GM23248 (cell line): ENCODE measurements around the gene PMS1. TPM values are rescaled to one million over a fixed set of nuclear protein-coding genes. Genes with fewer than 3 reads are reported as not detected.
"Not testable (repeated sequence)": the region's sequence is repeated elsewhere in the genome, so short reads cannot be mapped to it uniquely, and the experiment has no call there.

Source experiments
- DNase-seq: peaks from one replicate; pipeline ENCODE4 v3.0.0-alpha.2; 2015
- H2AFZ ChIP-seq: fragments of 200-600 bp; sonication (generic); 2 replicates; pipeline ENCODE4 v1.6.1; 2016; ENCODE audit warnings: antibody characterized with exemption
- H3F3A ChIP-seq: fragments of 200-600 bp; sonication (generic); 2 replicates; pipeline ENCODE4 v1.6.1; 2016; ENCODE audit warnings: mild to moderate bottlenecking, antibody characterized with exemption, mixed run types; ENCODE audit not compliant: insufficient read depth
- H3K27ac ChIP-seq: fragments of 200-600 bp; sonication (generic); 2 replicates; pipeline ENCODE4 v1.5.1; 2016; ENCODE audit warnings: mild to moderate bottlenecking
- H3K27me3 ChIP-seq: fragments of 200-600 bp; sonication (generic); replicated peaks from 2 replicates; pipeline ENCODE4 v1.6.1; 2016; ENCODE audit warnings: mild to moderate bottlenecking; ENCODE audit not compliant: insufficient read depth
- H3K36me3 ChIP-seq: fragments of 200-600 bp; sonication (generic); 2 replicates; pipeline ENCODE4 v1.6.1; 2016; ENCODE audit warnings: low read depth, mild to moderate bottlenecking
- H3K4me1 ChIP-seq: fragments of 200-600 bp; sonication (generic); 2 replicates; pipeline ENCODE4 v1.6.1; 2016; ENCODE audit warnings: mild to moderate bottlenecking; ENCODE audit not compliant: insufficient read depth
- H3K4me2 ChIP-seq: fragments of 200-600 bp; sonication (generic); one replicate; pipeline ENCODE4 v1.6.1; 2016; ENCODE audit warnings: mild to moderate bottlenecking; ENCODE audit not compliant: unreplicated experiment
- H3K4me3 ChIP-seq: fragments of 200-600 bp; sonication (generic); 2 replicates; pipeline ENCODE4 v1.5.1; 2016; ENCODE audit warnings: mild to moderate bottlenecking
- H3K79me2 ChIP-seq: fragments of 200-600 bp; sonication (generic); 2 replicates; pipeline ENCODE4 v1.6.1; 2016; ENCODE audit warnings: mild to moderate bottlenecking; ENCODE audit not compliant: insufficient read depth
- H3K9ac ChIP-seq: fragments of 200-600 bp; sonication (generic); 2 replicates; pipeline ENCODE4 v1.6.1; 2016; ENCODE audit warnings: mild to moderate bottlenecking
- H3K9me2 ChIP-seq: fragments of 200-600 bp; sonication (generic); 2 replicates; pipeline ENCODE4 v1.6.1; 2016; ENCODE audit warnings: mixed run types, mild to moderate bottlenecking, moderate library complexity; ENCODE audit not compliant: insufficient read depth
- H3K9me3 ChIP-seq: fragments of 200-600 bp; sonication (generic); one replicate; pipeline ENCODE4 v1.6.1; 2017; ENCODE audit warnings: low read depth
- H4K20me1 ChIP-seq: fragments of 200-600 bp; sonication (generic); 2 replicates; pipeline ENCODE4 v1.6.0; 2016; ENCODE audit not compliant: insufficient read depth
- EZH2 ChIP-seq: fragments of 200-600 bp; sonication (generic); IDR thresholded peaks from 2 replicates; pipeline ENCODE4 v1.6.1; 2018; ENCODE audit warnings: antibody characterized with exemption, mild to moderate bottlenecking; ENCODE audit not compliant: insufficient read depth, poor library complexity, severe bottlenecking
- EZH2phosphoT487 ChIP-seq: fragments of 200-600 bp; sonication (generic); IDR thresholded peaks from 2 replicates; pipeline ENCODE4 v1.6.1; 2018; ENCODE audit warnings: antibody characterized with exemption, moderate library complexity, mild to moderate bottlenecking, low read depth; ENCODE audit not compliant: insufficient read depth
- WGBS, 2 experiments: methylation state at CpG; one replicate each; pipeline ENCODE4 v1.1.6; 2015 to 2017; ENCODE audit warnings: low lambda C conversion rate in 2 of 2, low coverage in 1 of 2; ENCODE audit errors: missing lambda C conversion rate in 2 of 2; 5-methylcytosine and 5-hydroxymethylcytosine counted together
- in situ Hi-C: fragments of 300-500 bp; cut with MboI; formaldehyde crosslinking; loops from 2 replicates; pipeline ENCODE4 v1.15.0; 2020
- polyA plus RNA-seq: library from polyadenylated mRNA; unstranded; fragments of >200 nt; fragmentation: Nextera tagmentation; extraction: Ambion mirVana; gene quantifications from 2 replicates; pipeline ENCODE4 v1.2.1, GENCODE V29; 2016
- total RNA-seq: library from RNA; depleted of rRNA; stranded (reverse); fragments of >200 nt; shearing (Covaris generic); gene quantifications from 2 replicates; pipeline ENCODE4 v1.2.3, GENCODE V29; 2014

Gene PMS1
- total and polyA plus RNA-seq, 2 experiments from 2014 or later: 18.2 to 22.3 TPM

- in situ Hi-C loops: no loop called here
- peak; percentile 44 for DNase-seq
- no peak overlapping the region for H3K9ac ChIP-seq
- no peak overlapping the region for H3K27ac ChIP-seq
- H3K79me2 ChIP-seq: 0 out of 2 replicates have a peak, but pooled peaks cover 4% of the 10 kb centered on the region
- WGBS, 2 experiments: 57 to 58% methylated on average over 4 of the region's 4 CpGs
- H3K9me2 ChIP-seq: no peaks in the 10 kb centered on the region
- no peak for TF ChIP-seq EZH2phosphoT487
- TF ChIP-seq EZH2: no peak
- peaks cover 16% of the 10 kb centered on the region; the same call in 1 of the 2 replicates for H3F3A ChIP-seq
- no peaks in the 10 kb centered on the region for H4K20me1 ChIP-seq
- H3K4me3 ChIP-seq: no peak overlapping the region
- H3K4me2 ChIP-seq: peak overlapping the region; percentile 2
- H3K36me3 ChIP-seq: no peaks in the 10 kb centered on the region
- H3K27me3 ChIP-seq: no peaks in the 10 kb centered on the region
- H3K9me3 ChIP-seq: no peaks in the 10 kb centered on the region
- H2AFZ ChIP-seq: no peak overlapping the region
- H3K4me1 ChIP-seq: peaks cover 17% of the 10 kb centered on the region
Observed at GRCh38 chr2:189829102-189829833, 45.0 kb downstream of the PMS1 start.

GRCh38 chr2:189830510-189830909 lies 46.3 kb downstream of the PMS1 start:
- WGBS, 2 experiments: 100% methylated on average over 1 of the region's 1 CpG
- no peak overlapping the region for H3K9ac ChIP-seq
- no peak for DNase-seq
- no peaks in the 10 kb centered on the region for H3K9me2 ChIP-seq
- peaks cover 16% of the 10 kb centered on the region; the same call in 1 of the 2 replicates for H3F3A ChIP-seq
- no peak overlapping the region for H3K4me3 ChIP-seq
- peaks cover 17% of the 10 kb centered on the region for H3K4me1 ChIP-seq
- no peaks in the 10 kb centered on the region for H3K27me3 ChIP-seq
- H3K4me2 ChIP-seq: no peak overlapping the region
- in situ Hi-C loops: no loop called here
- no peak overlapping the region for H3K27ac ChIP-seq
- TF ChIP-seq EZH2 (no peak), EZH2phosphoT487 (no peak)
- no peaks in the 10 kb centered on the region for H3K36me3 ChIP-seq
- H2AFZ ChIP-seq: no peak overlapping the region
- no peaks in the 10 kb centered on the region for H4K20me1 ChIP-seq
- H3K79me2 ChIP-seq: 0 out of 2 replicates have a peak, but pooled peaks cover 5% of the 10 kb centered on the region
- no peaks in the 10 kb centered on the region for H3K9me3 ChIP-seq

DNA sequence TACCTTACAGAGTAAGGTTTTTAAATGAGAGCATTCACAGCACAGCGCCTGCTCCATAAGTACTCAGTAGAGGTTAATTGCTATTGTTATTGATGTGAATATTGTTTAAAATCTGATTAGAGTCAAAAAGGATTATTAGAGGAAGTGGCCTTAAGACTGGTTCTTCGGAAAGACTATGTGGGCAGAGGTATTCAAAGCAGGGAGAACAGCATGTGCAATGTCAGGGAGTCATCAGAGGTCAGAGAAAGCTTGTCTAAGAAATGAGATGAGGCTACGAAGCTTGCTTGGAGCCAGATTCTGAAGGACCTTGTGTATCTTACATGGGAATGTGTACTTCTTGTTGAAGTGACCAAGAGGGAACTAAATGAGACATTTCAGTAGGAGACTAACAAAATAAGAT lies 49.8 kb downstream of the PMS1 start:
- H3F3A ChIP-seq: peaks cover 23% of the 10 kb centered on the region; the same call in 1 of the 2 replicates
- peaks cover 28% of the 10 kb centered on the region for H3K4me1 ChIP-seq
- no peak for TF ChIP-seq EZH2
- no peak for TF ChIP-seq EZH2phosphoT487
- 97 to 98% methylated on average over 3 of the region's 3 CpGs for WGBS, 2 experiments
- H3K27ac ChIP-seq: no peak overlapping the region
- no peak for DNase-seq
- H3K36me3 ChIP-seq: no peaks in the 10 kb centered on the region
- no peak overlapping the region for H3K4me2 ChIP-seq
- H3K79me2 ChIP-seq: 0 out of 2 replicates have a peak, but pooled peaks cover 5% of the 10 kb centered on the region
- H2AFZ ChIP-seq: no peak overlapping the region
- H4K20me1 ChIP-seq: no peaks in the 10 kb centered on the region
- no peaks in the 10 kb centered on the region for H3K9me2 ChIP-seq
- H3K9ac ChIP-seq: no peak overlapping the region
- in situ Hi-C loops: no loop called here
- no peaks in the 10 kb centered on the region for H3K9me3 ChIP-seq
- H3K27me3 ChIP-seq: no peaks in the 10 kb centered on the region
- no peak overlapping the region for H3K4me3 ChIP-seq

DNA sequence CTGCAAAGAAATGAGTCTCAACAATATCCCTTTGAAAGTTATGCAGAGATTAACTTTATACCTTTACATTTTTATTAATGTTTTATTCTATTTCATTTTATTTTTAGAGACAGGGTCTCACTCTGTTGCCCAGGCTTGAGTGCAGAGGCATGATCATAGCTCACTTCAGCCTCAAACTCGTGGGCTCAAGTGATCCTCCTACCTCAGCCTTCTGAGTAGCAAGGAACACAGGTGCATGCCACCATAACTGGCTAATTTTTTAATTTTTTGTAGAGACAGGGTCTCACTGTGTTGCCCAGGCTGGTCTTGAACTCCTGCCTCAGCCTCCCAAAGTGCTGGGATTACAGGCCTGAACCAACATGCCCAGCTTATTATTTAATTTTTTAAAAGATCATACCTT lies 50.4 kb downstream of the PMS1 start:
- H3K4me2 ChIP-seq, H3K9me2 ChIP-seq, H3K79me2 ChIP-seq, H4K20me1 ChIP-seq, H3K36me3 ChIP-seq, H3K27me3 ChIP-seq, H3K9ac ChIP-seq, H3K27ac ChIP-seq, DNase-seq, H2AFZ ChIP-seq, H3K9me3 ChIP-seq, in situ Hi-C loops, H3K4me3 ChIP-seq: not testable (repeated sequence)
- Histone ChIP-seq H3K4me1 (peaks cover 22% of the 10 kb centered on the region), H3F3A (peaks cover 20% of the 10 kb centered on the region; the same call in 1 of the 2 replicates)
- WGBS, 2 experiments: 100% methylated on average over 1 of the region's 1 CpG
